ENCODE data around the gene SCYGR4.

The SCYGR4 gene

DNA sequence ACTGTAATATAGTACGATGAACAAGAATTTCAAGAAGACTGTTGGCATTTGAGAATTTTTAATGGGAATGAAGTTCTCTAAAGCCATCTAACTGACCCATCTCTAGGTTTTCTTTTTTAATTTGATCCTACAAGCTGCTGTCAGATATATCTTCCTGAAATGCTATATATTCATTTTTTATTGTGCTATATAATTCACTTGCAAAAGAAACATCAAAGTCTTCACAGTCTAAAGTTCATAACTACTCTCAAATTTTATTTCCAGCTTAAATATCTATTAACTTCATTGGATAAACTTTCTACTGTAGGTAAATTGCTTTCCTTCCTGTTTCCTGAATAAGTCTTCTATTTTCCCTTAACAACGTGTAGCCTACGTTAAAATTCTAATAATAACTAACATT, 14.9 kb upstream of the SCYGR4 start:
- no peak for TF ChIP-seq JUND (IDR thresholded peaks at IDR 0.05; ENCODE audit: low read depth)
- in situ Hi-C loops (cut with HindIII; ENCODE audit: low pct_unique_long_range_greater_than_20kb, low sequenced_read_pairs) = no loop called here
- DNase-seq (ENCODE audit: low read depth in 1 of 2, low spot score in 1 of 2) = no peak

DNA sequence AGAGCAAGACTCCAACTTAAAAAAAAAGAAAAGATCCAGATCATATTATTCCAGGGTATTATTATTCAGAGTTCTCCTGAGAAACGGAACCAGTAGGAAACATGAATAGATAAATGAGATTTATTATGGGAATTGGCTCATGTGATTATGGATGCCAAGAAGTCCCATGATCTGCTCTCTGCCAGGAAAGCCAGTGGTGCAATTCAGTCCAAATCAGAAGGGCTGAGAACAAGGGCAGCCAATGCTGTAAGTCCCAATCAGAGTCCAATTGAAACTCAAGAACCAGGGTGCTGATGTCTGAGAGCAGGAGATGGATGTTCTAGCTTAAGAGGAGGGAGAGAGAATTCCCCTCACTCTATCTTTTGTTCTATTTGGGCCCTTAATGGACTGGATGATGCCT, 10.8 kb upstream of the SCYGR4 start:
- in situ Hi-C loops (cut with HindIII; ENCODE audit: low pct_unique_long_range_greater_than_20kb, low sequenced_read_pairs) = no loop called here
- DNase-seq (ENCODE audit: low read depth in 1 of 2, low spot score in 1 of 2) = no peak
- no peak for TF ChIP-seq JUND (IDR thresholded peaks at IDR 0.05; ENCODE audit: low read depth)

DNA sequence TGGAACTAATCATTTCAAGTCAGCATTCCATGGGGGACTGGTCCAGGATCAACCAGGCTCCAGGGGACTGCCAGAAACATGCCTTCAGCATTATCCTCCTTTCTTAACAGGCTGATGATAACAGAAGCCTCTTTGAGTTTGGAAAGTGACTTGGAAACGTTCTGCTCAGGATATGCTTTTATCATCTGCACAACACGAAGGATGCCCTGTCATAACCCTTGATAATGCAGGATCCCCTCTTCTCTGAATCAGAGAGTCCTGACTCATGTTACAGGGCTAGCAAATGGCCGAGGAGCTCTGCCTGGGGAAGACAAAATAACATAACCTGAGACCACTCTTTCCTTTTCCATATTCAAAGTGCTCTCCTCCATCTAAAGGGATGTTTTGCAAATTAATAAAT, 9.4 kb upstream of the SCYGR4 start:
- in situ Hi-C loops (cut with HindIII; ENCODE audit: low pct_unique_long_range_greater_than_20kb, low sequenced_read_pairs) = no loop called here
- no peak for DNase-seq (ENCODE audit: low read depth in 1 of 2, low spot score in 1 of 2)
- no peak for TF ChIP-seq JUND (IDR thresholded peaks at IDR 0.05; ENCODE audit: low read depth)

DNA sequence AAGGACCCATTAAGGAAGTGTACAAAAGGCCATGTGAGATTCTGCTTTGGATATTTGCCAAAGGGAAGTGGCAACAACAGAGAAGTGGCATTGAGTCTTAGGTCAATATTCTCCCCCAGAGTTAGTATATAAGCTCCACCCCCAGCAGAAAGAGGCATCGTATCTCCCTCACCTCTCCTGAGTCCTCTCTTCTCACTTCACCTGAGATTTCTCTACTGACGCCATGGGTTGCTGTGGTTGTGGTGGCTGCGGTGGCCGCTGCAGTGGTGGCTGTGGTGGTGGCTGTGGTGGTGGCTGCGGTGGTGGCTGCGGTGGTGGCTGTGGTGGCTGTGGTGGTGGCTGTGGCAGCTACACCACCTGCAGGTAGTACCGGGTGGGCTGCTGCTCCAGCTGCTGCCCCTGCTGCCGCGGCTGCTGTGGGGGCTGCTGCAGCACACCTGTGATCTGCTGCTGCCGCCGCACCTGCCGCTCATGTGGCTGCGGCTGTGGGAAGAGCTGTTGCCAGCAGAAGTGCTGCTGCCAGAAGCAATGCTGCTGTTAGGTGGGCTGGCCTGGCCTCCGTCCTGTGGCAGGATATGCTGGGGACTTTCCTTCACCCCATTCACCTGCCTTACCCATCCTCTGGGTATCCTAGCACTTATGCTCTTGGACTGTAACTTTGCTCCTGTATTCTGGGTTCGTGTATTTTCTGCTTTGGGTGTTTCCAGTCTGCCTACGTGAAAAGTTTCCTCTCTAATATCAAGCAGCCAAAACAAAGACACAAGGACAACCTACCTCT, 8.5 kb upstream of the SCYGR4 start:
- in situ Hi-C loops (cut with HindIII; ENCODE audit: low pct_unique_long_range_greater_than_20kb, low sequenced_read_pairs) = no loop called here
- no peak for TF ChIP-seq JUND (IDR thresholded peaks at IDR 0.05; ENCODE audit: low read depth)
- DNase-seq (ENCODE audit: low read depth in 1 of 2, low spot score in 1 of 2) = no peak

- in situ Hi-C loops (cut with HindIII; ENCODE audit: low pct_unique_long_range_greater_than_20kb, low sequenced_read_pairs) = no loop called here
- no peak for DNase-seq (ENCODE audit: low read depth in 1 of 2, low spot score in 1 of 2)
- TF ChIP-seq JUND (IDR thresholded peaks at IDR 0.05; ENCODE audit: low read depth) = no peak
Measured at GRCh38 chr2:227610123-227610522, 7.2 kb upstream of the SCYGR4 start.

- TF ChIP-seq JUND (IDR thresholded peaks at IDR 0.05; ENCODE audit: low read depth) = no peak
- in situ Hi-C loops (cut with HindIII; ENCODE audit: low pct_unique_long_range_greater_than_20kb, low sequenced_read_pairs) = no loop called here
- no peak for DNase-seq (ENCODE audit: low read depth in 1 of 2, low spot score in 1 of 2)
Measured at GRCh38 chr2:227612546-227613271, 4.6 kb upstream of the SCYGR4 start.

- DNase-seq (ENCODE audit: low read depth in 1 of 2, low spot score in 1 of 2) = no peak
- in situ Hi-C loops (cut with HindIII; ENCODE audit: low pct_unique_long_range_greater_than_20kb, low sequenced_read_pairs) = no loop called here
- TF ChIP-seq JUND (IDR thresholded peaks at IDR 0.05; ENCODE audit: low read depth) = no peak
Measured at GRCh38 chr2:227613272-227613660, 4.0 kb upstream of the SCYGR4 start.

DNA sequence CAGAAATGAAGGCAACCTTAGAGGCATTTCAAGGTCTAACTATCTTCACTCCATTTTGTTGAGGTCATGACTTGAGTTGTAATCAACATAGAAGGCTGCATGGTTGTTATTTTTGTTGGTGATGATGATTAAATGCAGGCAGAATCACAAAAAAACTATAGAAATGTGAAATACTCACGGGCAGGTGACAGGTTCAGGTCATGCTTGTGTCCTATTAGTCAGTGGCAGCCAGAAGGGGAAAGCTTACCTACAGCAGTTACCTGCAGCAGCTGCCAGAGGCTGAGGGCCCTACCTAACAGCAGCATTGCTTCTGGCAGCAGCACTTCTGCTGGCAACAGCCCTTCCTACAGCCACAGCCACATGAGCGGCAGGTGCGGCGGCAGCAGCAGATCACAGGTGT, 3.1 kb upstream of the SCYGR4 start:
- in situ Hi-C loops (cut with HindIII; ENCODE audit: low pct_unique_long_range_greater_than_20kb, low sequenced_read_pairs) = no loop called here
- no peak for TF ChIP-seq JUND (IDR thresholded peaks at IDR 0.05; ENCODE audit: low read depth)
- DNase-seq (ENCODE audit: low read depth in 1 of 2, low spot score in 1 of 2) = no peak

GRCh38 chr2:227614740-227615139, 2.6 kb upstream of the SCYGR4 start, which contains the start of gene SCYGR3:
TSS of gene SCYGR3 (minus strand) at chr2:227614840. CDS start at chr2:227614840, 0 bp downstream.
- no peak for TF ChIP-seq JUND (IDR thresholded peaks at IDR 0.05; ENCODE audit: low read depth)
- no peak for DNase-seq (ENCODE audit: low read depth in 1 of 2, low spot score in 1 of 2)
- in situ Hi-C loops (cut with HindIII; ENCODE audit: low pct_unique_long_range_greater_than_20kb, low sequenced_read_pairs) = no loop called here

DNA sequence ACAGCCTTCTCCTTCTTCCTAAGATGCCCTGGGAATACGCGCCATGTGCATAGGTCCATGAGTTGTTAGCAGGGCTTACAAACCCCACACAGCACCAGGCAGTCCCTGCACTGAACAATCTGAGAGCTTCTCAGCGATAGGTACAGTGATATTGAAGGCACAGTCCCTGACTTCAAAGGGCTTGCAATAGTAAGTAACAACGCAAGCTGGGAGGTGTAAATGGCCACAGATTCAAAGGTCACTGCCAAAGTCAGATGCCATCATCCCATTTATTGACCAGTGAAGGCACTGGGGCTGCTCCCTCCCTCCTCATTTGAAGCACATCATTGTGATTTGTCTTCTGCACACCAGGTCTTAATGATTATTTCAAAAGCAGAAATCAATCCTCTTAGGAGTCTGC, 2.1 kb upstream of the SCYGR4 start:
- in situ Hi-C loops (cut with HindIII; ENCODE audit: low pct_unique_long_range_greater_than_20kb, low sequenced_read_pairs) = no loop called here
- DNase-seq (ENCODE audit: low read depth in 1 of 2, low spot score in 1 of 2) = no peak

GRCh38 chr2:227615906-227616305, 1.4 kb upstream of the SCYGR4 start:
- no peak for DNase-seq (ENCODE audit: low read depth in 1 of 2, low spot score in 1 of 2)
- in situ Hi-C loops (cut with HindIII; ENCODE audit: low pct_unique_long_range_greater_than_20kb, low sequenced_read_pairs) = no loop called here
- TF ChIP-seq JUND (IDR thresholded peaks at IDR 0.05; ENCODE audit: low read depth) = no peak

More for the DNA sequence above, 2.1 kb upstream of the SCYGR4 start:
- no peak for TF ChIP-seq JUND (IDR thresholded peaks at IDR 0.05; ENCODE audit: low read depth)

GRCh38 chr2:227616631-227617030, 667 bp upstream of the SCYGR4 start:
- no peak for TF ChIP-seq JUND (IDR thresholded peaks at IDR 0.05; ENCODE audit: low read depth)
- DNase-seq (ENCODE audit: low read depth in 1 of 2, low spot score in 1 of 2) = no peak
- in situ Hi-C loops (cut with HindIII; ENCODE audit: low pct_unique_long_range_greater_than_20kb, low sequenced_read_pairs) = no loop called here

GRCh38 chr2:227623226-227623625, 5.9 kb downstream of the SCYGR4 start:
- in situ Hi-C loops (cut with HindIII; ENCODE audit: low pct_unique_long_range_greater_than_20kb, low sequenced_read_pairs) = no loop called here
- no peak for DNase-seq (ENCODE audit: low read depth in 1 of 2, low spot score in 1 of 2)
- no peak for TF ChIP-seq JUND (IDR thresholded peaks at IDR 0.05; ENCODE audit: low read depth)

Measured in T47D (cell line).